Measurements from ENCODE around the gene KCNF1.

DNA sequence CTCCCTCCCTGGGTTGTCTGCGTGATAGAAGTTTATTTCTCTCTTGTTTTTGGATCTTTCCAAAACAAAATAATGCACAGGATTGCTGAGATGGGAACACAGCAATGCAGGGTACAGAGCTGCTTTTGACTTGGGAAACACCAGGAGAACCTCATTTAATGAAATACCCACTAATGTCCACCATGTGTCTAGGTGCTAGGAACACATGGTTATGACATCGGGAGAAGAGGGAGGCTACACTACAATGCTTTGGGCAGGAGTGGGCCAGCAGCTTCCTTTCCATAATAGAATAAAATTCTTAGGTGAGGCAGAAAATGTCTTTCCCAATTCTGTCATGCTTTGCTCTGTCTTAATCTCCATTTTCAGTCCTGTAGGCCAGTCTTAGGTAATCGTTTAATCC lies 29.2 kb upstream of the KCNF1 start:
- TF ChIP-seq, protein P1, sequence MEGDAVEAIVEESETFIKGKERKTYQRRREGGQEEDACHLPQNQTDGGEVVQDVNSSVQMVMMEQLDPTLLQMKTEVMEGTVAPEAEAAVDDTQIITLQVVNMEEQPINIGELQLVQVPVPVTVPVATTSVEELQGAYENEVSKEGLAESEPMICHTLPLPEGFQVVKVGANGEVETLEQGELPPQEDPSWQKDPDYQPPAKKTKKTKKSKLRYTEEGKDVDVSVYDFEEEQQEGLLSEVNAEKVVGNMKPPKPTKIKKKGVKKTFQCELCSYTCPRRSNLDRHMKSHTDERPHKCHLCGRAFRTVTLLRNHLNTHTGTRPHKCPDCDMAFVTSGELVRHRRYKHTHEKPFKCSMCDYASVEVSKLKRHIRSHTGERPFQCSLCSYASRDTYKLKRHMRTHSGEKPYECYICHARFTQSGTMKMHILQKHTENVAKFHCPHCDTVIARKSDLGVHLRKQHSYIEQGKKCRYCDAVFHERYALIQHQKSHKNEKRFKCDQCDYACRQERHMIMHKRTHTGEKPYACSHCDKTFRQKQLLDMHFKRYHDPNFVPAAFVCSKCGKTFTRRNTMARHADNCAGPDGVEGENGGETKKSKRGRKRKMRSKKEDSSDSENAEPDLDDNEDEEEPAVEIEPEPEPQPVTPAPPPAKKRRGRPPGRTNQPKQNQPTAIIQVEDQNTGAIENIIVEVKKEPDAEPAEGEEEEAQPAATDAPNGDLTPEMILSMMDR (IDR thresholded peaks at IDR 0.05; ENCODE audit: poor library complexity, severe bottlenecking), result no peak
- TF ChIP-seq RAD21 (conservative IDR thresholded peaks at IDR 0.05) (no peak), EP300 (conservative IDR thresholded peaks at IDR 0.05; ENCODE audit: poor library complexity, severe bottlenecking) (no peak), POLR2AphosphoS5 (IDR thresholded peaks at IDR 0.05) (no peak)
- TF ChIP-seq, protein P2, sequence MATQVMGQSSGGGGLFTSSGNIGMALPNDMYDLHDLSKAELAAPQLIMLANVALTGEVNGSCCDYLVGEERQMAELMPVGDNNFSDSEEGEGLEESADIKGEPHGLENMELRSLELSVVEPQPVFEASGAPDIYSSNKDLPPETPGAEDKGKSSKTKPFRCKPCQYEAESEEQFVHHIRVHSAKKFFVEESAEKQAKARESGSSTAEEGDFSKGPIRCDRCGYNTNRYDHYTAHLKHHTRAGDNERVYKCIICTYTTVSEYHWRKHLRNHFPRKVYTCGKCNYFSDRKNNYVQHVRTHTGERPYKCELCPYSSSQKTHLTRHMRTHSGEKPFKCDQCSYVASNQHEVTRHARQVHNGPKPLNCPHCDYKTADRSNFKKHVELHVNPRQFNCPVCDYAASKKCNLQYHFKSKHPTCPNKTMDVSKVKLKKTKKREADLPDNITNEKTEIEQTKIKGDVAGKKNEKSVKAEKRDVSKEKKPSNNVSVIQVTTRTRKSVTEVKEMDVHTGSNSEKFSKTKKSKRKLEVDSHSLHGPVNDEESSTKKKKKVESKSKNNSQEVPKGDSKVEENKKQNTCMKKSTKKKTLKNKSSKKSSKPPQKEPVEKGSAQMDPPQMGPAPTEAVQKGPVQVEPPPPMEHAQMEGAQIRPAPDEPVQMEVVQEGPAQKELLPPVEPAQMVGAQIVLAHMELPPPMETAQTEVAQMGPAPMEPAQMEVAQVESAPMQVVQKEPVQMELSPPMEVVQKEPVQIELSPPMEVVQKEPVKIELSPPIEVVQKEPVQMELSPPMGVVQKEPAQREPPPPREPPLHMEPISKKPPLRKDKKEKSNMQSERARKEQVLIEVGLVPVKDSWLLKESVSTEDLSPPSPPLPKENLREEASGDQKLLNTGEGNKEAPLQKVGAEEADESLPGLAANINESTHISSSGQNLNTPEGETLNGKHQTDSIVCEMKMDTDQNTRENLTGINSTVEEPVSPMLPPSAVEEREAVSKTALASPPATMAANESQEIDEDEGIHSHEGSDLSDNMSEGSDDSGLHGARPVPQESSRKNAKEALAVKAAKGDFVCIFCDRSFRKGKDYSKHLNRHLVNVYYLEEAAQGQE (IDR thresholded peaks at IDR 0.05; ENCODE audit: borderline replicate concordance), result no peak
